Mucosa of stomach (tissue), 1 donor: ENCODE results near the gene ALDH8A1.

Source experiments
- H3K27me3 ChIP-seq: one replicate; pipeline ENCODE4 v1.7.0; 2013; ENCODE audit warnings: mild to moderate bottlenecking, low read length; ENCODE audit not compliant: control insufficient read depth, insufficient read depth
- H3K36me3 ChIP-seq: one replicate; pipeline ENCODE4 v1.7.0; 2013; ENCODE audit warnings: low read length; ENCODE audit not compliant: control insufficient read depth, insufficient read depth
- H3K4me1 ChIP-seq: one replicate; pipeline ENCODE4 v1.7.0; 2013; ENCODE audit warnings: mild to moderate bottlenecking, low read length; ENCODE audit not compliant: control insufficient read depth, insufficient read depth
- H3K4me3 ChIP-seq: one replicate; pipeline ENCODE4 v1.7.0; 2013; ENCODE audit warnings: low read length
- H3K9ac ChIP-seq: one replicate; pipeline ENCODE4 v1.7.0; 2013; ENCODE audit warnings: mild to moderate bottlenecking, low read length, moderate library complexity
- H3K9me3 ChIP-seq: one replicate; pipeline ENCODE4 v1.7.0; 2013; ENCODE audit warnings: mild to moderate bottlenecking, low read length, moderate library complexity; ENCODE audit not compliant: control insufficient read depth
- donor health status: Pancreatic carcinoma.

The ALDH8A1 gene

DNA sequence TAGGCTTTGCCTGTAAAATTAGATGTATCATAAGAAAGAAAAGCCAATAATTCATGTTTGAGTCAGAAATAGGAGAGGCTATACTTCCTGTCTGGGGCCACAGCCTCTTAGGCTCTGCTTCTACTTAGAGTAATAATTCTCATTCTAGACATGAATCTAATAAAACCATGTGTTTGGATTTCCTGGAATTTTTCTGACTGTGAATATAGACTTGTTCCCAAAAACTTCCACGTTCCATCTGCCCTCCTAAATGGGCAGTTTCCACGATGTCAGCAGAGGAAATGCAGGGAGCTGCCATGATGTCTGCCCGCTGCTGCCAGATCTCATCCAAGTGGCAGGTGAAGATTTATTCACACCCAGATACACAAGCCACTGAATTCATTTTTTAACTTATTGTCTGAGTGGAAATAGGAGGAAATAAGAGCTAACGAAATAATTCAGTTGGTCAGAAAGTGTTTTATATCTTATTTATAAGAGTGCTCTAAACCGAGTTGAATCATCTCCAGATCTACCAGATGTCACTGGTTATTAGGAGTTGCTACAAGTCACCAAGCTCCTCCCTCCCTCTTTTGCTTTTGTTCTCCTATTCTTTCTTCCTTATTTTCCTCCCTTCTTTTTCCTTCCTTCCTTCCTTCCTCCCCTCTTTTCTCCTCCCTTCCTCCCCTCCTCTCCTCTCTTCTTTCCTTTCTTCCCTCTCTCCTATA is 69.3 kb downstream of the ALDH8A1 start:
- Histone ChIP-seq H3K4me1 (no peaks in the 10 kb centered on the region), H3K27me3 (no peaks in the 10 kb centered on the region), H3K9me3 (no peaks in the 10 kb centered on the region), H3K4me3 (no peak overlapping the region), H3K9ac (no peak overlapping the region), H3K36me3 (no peaks in the 10 kb centered on the region)

DNA sequence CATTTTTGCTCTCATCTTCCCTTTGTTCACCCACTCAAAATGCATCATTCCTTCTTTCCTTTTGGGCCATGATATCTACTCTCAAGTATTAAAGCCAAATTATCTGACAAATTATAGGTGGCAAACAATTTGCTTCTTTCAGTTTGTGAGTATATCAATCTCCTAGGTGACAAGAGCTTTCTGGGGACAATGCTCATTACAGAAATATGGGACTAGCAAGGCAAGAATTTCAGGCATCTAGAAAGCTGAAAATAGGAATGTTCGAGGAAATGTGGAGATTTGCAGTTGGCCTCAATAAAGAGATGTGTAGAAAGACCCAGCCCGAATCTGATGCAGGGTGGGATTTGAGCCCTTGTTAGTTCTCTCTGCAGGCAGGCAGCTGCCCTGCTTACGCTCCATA is 71.8 kb downstream of the ALDH8A1 start:
- no peaks in the 10 kb centered on the region for H3K9me3 ChIP-seq
- no peak overlapping the region for H3K9ac ChIP-seq
- H3K4me1 ChIP-seq = no peaks in the 10 kb centered on the region
- no peaks in the 10 kb centered on the region for H3K36me3 ChIP-seq
- no peaks in the 10 kb centered on the region for H3K27me3 ChIP-seq
- no peak overlapping the region for H3K4me3 ChIP-seq

DNA sequence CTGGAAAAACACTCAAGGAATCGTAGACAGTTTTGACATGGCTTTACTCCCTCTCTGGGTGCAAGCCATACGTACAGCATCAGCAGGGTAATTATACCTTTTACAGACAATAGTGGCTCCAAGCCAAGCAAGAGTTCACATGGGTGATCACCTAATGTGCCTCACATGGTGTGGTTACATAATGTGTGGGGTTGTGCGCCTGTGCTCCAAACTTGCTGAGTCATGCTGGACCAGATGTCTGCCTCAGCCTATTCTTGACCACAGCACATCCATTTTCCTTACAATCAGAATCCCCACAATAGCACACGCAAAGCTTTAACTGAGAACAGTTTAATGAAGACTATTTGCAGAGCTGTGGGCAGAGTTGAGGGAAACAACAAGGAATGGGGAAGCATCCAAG is 74.5 kb downstream of the ALDH8A1 start:
- H3K4me3 ChIP-seq = no peak overlapping the region
- H3K9me3 ChIP-seq = no peaks in the 10 kb centered on the region
- no peaks in the 10 kb centered on the region for H3K36me3 ChIP-seq
- no peaks in the 10 kb centered on the region for H3K4me1 ChIP-seq
- H3K27me3 ChIP-seq = no peaks in the 10 kb centered on the region
- no peak overlapping the region for H3K9ac ChIP-seq

DNA sequence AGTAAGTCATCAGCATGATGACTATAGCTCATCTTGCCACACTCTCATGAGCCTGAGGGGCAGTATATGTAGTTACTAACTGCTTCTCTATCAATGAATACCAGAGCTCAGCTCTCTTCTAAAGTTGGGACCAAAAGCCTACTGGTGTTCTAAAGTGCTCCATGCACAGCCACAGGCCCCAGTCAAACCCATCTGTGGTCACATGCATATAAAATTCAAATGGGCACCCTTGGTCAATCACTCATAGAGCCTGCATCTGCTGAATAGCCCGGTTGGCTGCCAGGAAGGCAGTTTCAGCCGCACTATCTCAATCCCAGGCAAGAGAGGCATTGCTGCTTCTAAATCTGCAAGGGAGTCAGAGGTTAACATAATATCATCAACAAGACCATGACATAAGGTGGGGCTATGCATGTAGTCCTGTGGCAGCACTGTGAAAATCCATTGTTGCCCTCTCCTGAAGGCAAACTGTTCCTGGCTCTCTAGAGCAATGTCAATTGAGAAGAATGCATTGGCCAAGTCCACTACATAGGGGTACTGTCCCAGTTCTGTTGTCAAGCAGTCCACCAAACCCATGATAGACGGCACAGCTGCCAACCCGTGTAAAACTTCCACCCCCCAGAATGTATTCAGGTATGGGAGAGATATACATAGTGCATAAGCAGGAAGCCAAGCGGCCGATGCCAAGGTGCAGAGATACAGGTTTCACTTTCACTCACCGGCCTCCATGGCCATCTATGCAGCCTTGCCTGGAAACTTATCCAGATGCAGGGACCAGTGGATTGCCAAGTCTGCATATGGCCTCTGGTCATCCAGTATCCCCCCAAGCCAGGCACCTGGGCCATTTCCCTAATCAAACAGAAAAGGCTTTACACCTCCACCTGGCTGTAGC is 76.2 kb downstream of the ALDH8A1 start:
- Histone ChIP-seq H3K9ac (no peak overlapping the region), H3K4me1 (no peaks in the 10 kb centered on the region), H3K36me3 (no peaks in the 10 kb centered on the region), H3K27me3 (no peaks in the 10 kb centered on the region), H3K9me3 (no peaks in the 10 kb centered on the region), H3K4me3 (no peak overlapping the region)

DNA sequence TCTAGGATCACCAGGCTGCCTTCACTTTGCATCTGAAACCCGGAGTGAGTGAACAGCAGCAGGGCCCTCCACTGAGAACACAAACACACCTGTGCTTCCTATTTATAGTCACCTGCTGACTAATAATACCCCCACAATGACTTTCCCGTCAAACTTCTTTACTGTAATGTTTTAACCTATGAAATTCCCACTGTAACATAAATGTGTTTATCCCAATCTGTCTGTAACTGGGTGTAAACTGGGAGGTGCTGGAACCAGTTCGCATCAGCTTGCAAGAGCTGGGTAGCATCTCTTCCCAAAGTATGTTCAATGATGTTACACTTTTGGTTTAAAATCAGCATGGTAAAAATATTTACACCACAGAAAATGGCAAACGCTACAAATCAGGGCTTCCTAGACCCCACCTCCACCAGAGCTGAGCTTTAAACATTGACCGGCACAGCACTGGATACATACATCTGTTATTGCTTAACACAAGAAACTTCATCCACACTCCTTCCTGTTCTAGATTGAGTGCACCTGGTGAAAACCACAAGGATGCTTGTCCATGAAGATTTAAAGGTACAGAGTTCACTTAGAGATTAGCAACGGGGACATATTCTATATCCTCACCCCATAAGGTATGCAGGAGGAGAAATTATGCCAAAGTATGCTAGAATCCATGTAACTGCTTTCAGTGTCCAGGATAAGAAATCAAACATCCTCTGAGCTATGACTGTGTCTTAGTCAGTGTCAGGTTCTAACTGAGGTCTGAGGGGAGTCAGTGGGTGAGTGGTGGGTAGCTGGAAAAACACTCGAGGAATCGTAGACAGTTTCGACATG is 79.0 kb downstream of the ALDH8A1 start:
- H3K4me3 ChIP-seq = no peak overlapping the region
- no peak overlapping the region for H3K9ac ChIP-seq
- no peaks in the 10 kb centered on the region for H3K36me3 ChIP-seq
- H3K4me1 ChIP-seq = no peaks in the 10 kb centered on the region
- H3K9me3 ChIP-seq = no peaks in the 10 kb centered on the region
- no peaks in the 10 kb centered on the region for H3K27me3 ChIP-seq

DNA sequence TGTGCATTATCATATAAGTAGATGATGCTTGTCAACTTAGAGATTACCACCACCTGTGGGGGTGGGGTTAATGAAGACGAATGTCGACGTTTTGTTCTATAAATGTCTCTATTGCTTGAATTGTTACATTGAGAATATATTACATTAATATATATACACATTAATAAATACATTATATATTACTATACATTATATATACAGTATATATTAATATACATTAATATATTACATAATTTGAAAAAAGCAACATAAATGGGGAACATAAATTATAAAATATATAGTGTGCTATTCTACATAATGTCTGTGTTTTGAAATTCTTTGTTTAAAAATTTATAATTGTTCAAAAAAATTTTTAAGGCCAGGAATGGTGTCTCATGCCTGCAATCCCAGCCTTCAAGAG is 81.1 kb downstream of the ALDH8A1 start:
- Histone ChIP-seq H3K27me3 (no peaks in the 10 kb centered on the region), H3K36me3 (no peaks in the 10 kb centered on the region), H3K9ac (no peak overlapping the region), H3K9me3 (no peaks in the 10 kb centered on the region), H3K4me3 (no peak overlapping the region), H3K4me1 (no peaks in the 10 kb centered on the region)
